MCF 10A (cell line): ENCODE measurements around the gene CFAP77. TPM values are rescaled to one million over a fixed set of nuclear protein-coding genes. Genes with fewer than 3 reads are reported as not detected.

Experiments used
- BruUV-seq: library from RNA; stranded (reverse); fragments of 400-500 nt; replicated peaks from 2 replicates; lab custom pipeline; 2021; lab: Mats Ljungman, UMichigan
- CTCF ChIA-PET: fragments of 300-600 bp; sonication (Branson Sonifier 250); formaldehyde crosslinking; extraction: SDS; loops from one replicate; lab custom pipeline; 2021; ENCODE audit warnings: antibody characterized with exemption, inconsistent platforms; lab: Yijun Ruan, JAX
- POLR2A ChIA-PET: fragments of 300-600, 350-650 bp; sonication (Branson Sonifier 250); formaldehyde crosslinking; extraction: SDS; loops from one replicate; lab custom pipeline; 2020; ENCODE audit warnings: antibody characterized with exemption, inconsistent platforms; lab: Yijun Ruan, JAX
- DNase-seq: peaks from one replicate; pipeline ENCODE4 v3.0.0-alpha.2; 2018; ENCODE audit not compliant: unreplicated experiment
- H3K27ac Mint-ChIP-seq: one replicate; pipeline ENCODE4 v1.8.0; 2022; ENCODE audit warnings: mild to moderate bottlenecking, low read depth, mixed read lengths; ENCODE audit not compliant: unreplicated experiment
- H3K27me3 Mint-ChIP-seq: one replicate; pipeline ENCODE4 v1.8.0; 2022; ENCODE audit warnings: mixed read lengths; ENCODE audit not compliant: insufficient read depth, unreplicated experiment
- H3K36me3 Mint-ChIP-seq: one replicate; pipeline ENCODE4 v1.8.0; 2022; ENCODE audit warnings: mild to moderate bottlenecking, moderate library complexity, mixed read lengths; ENCODE audit not compliant: insufficient read depth, unreplicated experiment
- H3K4me1 Mint-ChIP-seq: one replicate; pipeline ENCODE4 v1.8.0; 2022; ENCODE audit warnings: mixed read lengths; ENCODE audit not compliant: insufficient read depth, unreplicated experiment
- H3K4me3 Mint-ChIP-seq: one replicate; pipeline ENCODE4 v1.8.0; 2022; ENCODE audit warnings: mild to moderate bottlenecking, moderate library complexity, mixed read lengths; ENCODE audit not compliant: unreplicated experiment
- H3K9me3 Mint-ChIP-seq: one replicate; pipeline ENCODE4 v1.8.0; 2022; ENCODE audit warnings: mixed read lengths; ENCODE audit not compliant: unreplicated experiment
- intact Hi-C: fragments of 100-400 bp; cut with micrococcal nuclease; formaldehyde crosslinking; loops from 2 replicates; pipeline ENCODE4 v1.14.1; 2022
- total RNA-seq: library from RNA; stranded (reverse); gene quantifications from 2 replicates; pipeline ENCODE4 v1.2.3, GENCODE V29; 2022
- TF ChIP-seq, protein P1 (sequence below): fragments of 200-600 bp; IDR thresholded peaks from one replicate; pipeline ENCODE4 v1.8.0; 2022; ENCODE audit warnings: antibody characterized with exemption, mild to moderate bottlenecking; ENCODE audit not compliant: unreplicated experiment

Gene CFAP77
- total RNA-seq, 1 experiment from 2014 or later, result not detected

DNA sequence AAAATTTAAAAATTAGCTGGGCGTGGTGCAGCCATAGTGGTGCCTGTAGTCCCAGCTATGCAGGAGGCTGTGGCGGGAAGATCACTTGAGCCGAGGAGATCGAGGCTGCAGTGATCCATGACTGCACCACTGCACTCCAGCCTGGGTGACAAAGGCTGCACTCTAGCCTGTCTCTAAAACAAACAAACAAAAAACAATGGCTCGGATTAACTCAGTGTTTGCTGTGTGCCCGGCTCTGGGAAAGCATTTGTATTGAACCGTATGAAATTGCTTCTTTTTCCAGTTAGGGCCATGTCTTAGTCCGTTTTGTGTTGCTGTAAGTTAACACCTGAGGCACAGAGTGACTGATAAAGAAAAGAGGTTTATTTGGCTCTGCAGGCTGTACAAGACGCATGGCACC is 62.6 kb downstream of the CFAP77 start:
- BruUV-seq, result no TSS peak
- DNase-seq, result no peak
- H3K4me1 Mint-ChIP-seq, result no peaks in the 10 kb centered on the region
- no peak overlapping the region for H3K27ac Mint-ChIP-seq
- ChIA-PET CTCF (no interaction called here), POLR2A (no interaction called here)
- peaks cover 53% of the 10 kb centered on the region for H3K27me3 Mint-ChIP-seq
- no peak overlapping the region for H3K4me3 Mint-ChIP-seq
- no peaks in the 10 kb centered on the region for H3K9me3 Mint-ChIP-seq
- intact Hi-C loops, result no loop called here
- no peaks in the 10 kb centered on the region for H3K36me3 Mint-ChIP-seq
- TF ChIP-seq, protein P1, sequence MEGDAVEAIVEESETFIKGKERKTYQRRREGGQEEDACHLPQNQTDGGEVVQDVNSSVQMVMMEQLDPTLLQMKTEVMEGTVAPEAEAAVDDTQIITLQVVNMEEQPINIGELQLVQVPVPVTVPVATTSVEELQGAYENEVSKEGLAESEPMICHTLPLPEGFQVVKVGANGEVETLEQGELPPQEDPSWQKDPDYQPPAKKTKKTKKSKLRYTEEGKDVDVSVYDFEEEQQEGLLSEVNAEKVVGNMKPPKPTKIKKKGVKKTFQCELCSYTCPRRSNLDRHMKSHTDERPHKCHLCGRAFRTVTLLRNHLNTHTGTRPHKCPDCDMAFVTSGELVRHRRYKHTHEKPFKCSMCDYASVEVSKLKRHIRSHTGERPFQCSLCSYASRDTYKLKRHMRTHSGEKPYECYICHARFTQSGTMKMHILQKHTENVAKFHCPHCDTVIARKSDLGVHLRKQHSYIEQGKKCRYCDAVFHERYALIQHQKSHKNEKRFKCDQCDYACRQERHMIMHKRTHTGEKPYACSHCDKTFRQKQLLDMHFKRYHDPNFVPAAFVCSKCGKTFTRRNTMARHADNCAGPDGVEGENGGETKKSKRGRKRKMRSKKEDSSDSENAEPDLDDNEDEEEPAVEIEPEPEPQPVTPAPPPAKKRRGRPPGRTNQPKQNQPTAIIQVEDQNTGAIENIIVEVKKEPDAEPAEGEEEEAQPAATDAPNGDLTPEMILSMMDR, result no peak

DNA sequence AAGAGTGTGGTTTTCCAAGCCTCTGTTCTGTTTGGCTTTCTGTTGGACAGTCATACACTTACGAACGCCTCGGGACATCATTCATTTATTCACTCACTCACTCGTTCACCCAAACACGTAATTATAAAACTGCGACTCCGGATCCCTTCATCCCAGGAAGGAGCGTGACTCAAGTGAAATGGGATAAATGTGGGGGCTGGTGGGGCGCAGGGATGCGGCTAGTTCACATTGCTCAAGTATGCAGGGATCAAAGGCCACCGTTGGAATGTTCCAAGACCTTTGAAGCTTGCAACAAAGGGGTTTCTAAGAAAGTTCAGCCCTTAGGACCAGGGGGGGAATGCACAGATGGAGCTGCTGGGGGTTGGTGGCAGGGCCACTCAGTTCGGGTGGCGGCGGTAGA is 64.2 kb downstream of the CFAP77 start:
- CTCF ChIA-PET, result interaction anchor here (0.5 kb wide), 1 partner anchor 52 kb away, joined by 4 read pairs; no protein-coding TSS in a partner anchor
- Mint-ChIP-seq H3K27me3 (peaks cover 56% of the 10 kb centered on the region), H3K27ac (no peak overlapping the region), H3K9me3 (no peaks in the 10 kb centered on the region), H3K4me3 (no peak overlapping the region), H3K36me3 (no peaks in the 10 kb centered on the region), H3K4me1 (no peaks in the 10 kb centered on the region)
- intact Hi-C loops, result no loop called here
- BruUV-seq, result no TSS peak
- TF ChIP-seq, protein P1, result no peak
- POLR2A ChIA-PET, result no interaction called here
- no peak for DNase-seq

DNA sequence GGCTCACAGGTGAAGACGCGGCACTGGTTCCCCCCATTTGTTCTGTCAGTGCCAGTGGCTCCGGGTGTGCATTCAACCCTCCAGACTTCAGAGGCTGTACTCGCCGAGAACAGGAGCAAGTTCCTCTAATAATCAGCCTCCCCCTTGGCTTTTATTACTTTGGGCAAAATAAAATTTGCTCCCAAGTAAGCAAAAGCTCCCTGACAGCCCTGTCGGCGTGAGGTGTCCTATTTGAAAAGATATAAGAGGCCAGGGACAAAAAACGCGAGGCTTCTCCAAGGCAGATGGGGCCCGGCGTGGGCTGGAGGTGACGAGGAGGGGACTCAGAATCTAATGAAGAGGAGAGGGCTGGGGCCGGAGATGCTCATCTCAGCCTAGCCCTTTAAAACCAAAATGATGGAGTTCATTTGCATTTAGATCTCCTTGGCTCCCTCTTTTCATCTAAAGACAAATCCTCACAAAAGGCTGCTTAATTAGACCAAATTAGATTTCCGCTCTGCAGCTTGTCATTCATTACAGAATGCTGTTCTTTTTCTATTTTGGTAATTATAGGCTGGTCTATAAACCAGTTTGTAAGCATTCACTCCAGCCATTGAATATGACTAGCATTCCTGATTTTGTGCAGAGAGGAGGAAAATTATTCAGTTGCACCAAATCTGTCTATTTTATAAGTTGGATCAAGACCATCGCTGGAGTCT is 68.5 kb downstream of the CFAP77 start:
- no peak for DNase-seq
- no peaks in the 10 kb centered on the region for H3K4me1 Mint-ChIP-seq
- BruUV-seq, result no TSS peak
- intact Hi-C loops, result no loop called here
- H3K4me3 Mint-ChIP-seq, result no peak overlapping the region
- H3K9me3 Mint-ChIP-seq, result no peaks in the 10 kb centered on the region
- no peak overlapping the region for H3K27ac Mint-ChIP-seq
- TF ChIP-seq, protein P1, result no peak
- H3K27me3 Mint-ChIP-seq, result peaks cover 75% of the 10 kb centered on the region
- POLR2A ChIA-PET, result no interaction called here
- H3K36me3 Mint-ChIP-seq, result no peaks in the 10 kb centered on the region
- CTCF ChIA-PET, result interaction anchor here (0.6 kb wide), 1 partner anchor 230 kb away, joined by 3 read pairs; no protein-coding TSS in a partner anchor

DNA sequence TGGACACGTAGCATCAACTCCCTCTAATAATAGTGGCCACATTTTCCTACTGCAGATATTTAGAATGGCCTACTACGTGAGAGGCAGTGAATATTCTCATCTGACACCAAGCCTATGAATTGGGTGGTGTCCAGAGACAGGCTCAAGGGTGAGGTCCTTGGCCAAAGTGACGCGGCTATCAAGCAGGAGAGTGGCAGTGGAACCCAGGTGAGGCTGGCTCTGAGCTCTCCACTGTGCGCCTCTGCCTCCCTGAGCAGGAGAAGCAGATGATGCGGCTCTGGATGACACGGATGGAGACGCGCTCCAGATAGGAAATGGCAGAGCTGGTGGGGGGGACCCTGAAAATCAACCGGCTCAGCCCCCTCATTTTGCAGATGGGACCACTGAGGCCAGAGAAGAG is 69.7 kb downstream of the CFAP77 start:
- CTCF ChIA-PET, result interaction anchor here (0.6 kb wide), 1 partner anchor 36 kb away, joined by 3 read pairs; no protein-coding TSS in a partner anchor
- Mint-ChIP-seq H3K9me3 (no peaks in the 10 kb centered on the region), H3K27ac (no peak overlapping the region), H3K27me3 (peaks cover 75% of the 10 kb centered on the region), H3K36me3 (no peaks in the 10 kb centered on the region), H3K4me1 (no peaks in the 10 kb centered on the region), H3K4me3 (no peak overlapping the region)
- no TSS peak for BruUV-seq
- DNase-seq, result no peak
- intact Hi-C loops, result no loop called here
- TF ChIP-seq, protein P1, result no peak
- POLR2A ChIA-PET, result no interaction called here
